Activated naive CD4-positive, alpha-beta T cell treated with anti-CD3 and anti-CD28 coated beads, Interleukin-2, amount 50 U/mL, for 24 hours (primary cell): ENCODE measurements around the gene CPZ.
"Not testable (repeated sequence)": the region's sequence is repeated elsewhere in the genome, so short reads cannot be mapped to it uniquely, and the experiment has no call there.

Experiments
- H3K27ac Mint-ChIP-seq: one replicate; pipeline ENCODE4 v1.8.0; 2021; ENCODE audit warnings: mild to moderate bottlenecking, mixed read lengths
- H3K27me3 Mint-ChIP-seq: one replicate; pipeline ENCODE4 v1.8.0; 2021; ENCODE audit warnings: mixed read lengths
- H3K36me3 Mint-ChIP-seq: one replicate; pipeline ENCODE4 v1.8.0; 2021; ENCODE audit warnings: mixed read lengths
- H3K4me1 Mint-ChIP-seq: one replicate; pipeline ENCODE4 v1.8.0; 2021; ENCODE audit warnings: mixed read lengths
- H3K4me3 Mint-ChIP-seq: one replicate; pipeline ENCODE4 v1.8.0; 2021; ENCODE audit warnings: mild to moderate bottlenecking, mixed read lengths
- H3K9me3 Mint-ChIP-seq: one replicate; pipeline ENCODE4 v1.8.0; 2021; ENCODE audit warnings: mixed read lengths

CPZ gene

GRCh38 chr4:8618961-8619720 lies 26.6 kb downstream of the CPZ start:
- H3K4me1 Mint-ChIP-seq, result no peaks in the 10 kb centered on the region
- H3K27ac Mint-ChIP-seq, result no peak overlapping the region
- H3K27me3 Mint-ChIP-seq, result no peaks in the 10 kb centered on the region
- H3K36me3 Mint-ChIP-seq, result no peaks in the 10 kb centered on the region
- no peaks in the 10 kb centered on the region for H3K9me3 Mint-ChIP-seq
- no peak overlapping the region for H3K4me3 Mint-ChIP-seq

GRCh38 chr4:8621135-8621534 lies 28.6 kb downstream of the CPZ start:
- H3K9me3 Mint-ChIP-seq, H3K36me3 Mint-ChIP-seq, H3K27me3 Mint-ChIP-seq, H3K27ac Mint-ChIP-seq, H3K4me1 Mint-ChIP-seq, H3K4me3 Mint-ChIP-seq: not testable (repeated sequence)

GRCh38 chr4:8624601-8625272 lies 32.2 kb downstream of the CPZ start:
- H3K36me3 Mint-ChIP-seq, H3K4me3 Mint-ChIP-seq, H3K27ac Mint-ChIP-seq, H3K4me1 Mint-ChIP-seq, H3K9me3 Mint-ChIP-seq, H3K27me3 Mint-ChIP-seq: not testable (repeated sequence)

- not testable (repeated sequence) for H3K27me3 Mint-ChIP-seq, H3K27ac Mint-ChIP-seq, H3K9me3 Mint-ChIP-seq, H3K36me3 Mint-ChIP-seq, H3K4me1 Mint-ChIP-seq, H3K4me3 Mint-ChIP-seq
These were observed 37.8 kb downstream of the CPZ start for GRCh38 chr4:8630240-8630905.

GRCh38 chr4:8631896-8632295 lies 39.3 kb downstream of the CPZ start:
- H3K4me1 Mint-ChIP-seq, H3K4me3 Mint-ChIP-seq, H3K27ac Mint-ChIP-seq, H3K36me3 Mint-ChIP-seq, H3K9me3 Mint-ChIP-seq, H3K27me3 Mint-ChIP-seq: not testable (repeated sequence)

GRCh38 chr4:8634773-8635172 lies 42.2 kb downstream of the CPZ start:
- not testable (repeated sequence) for H3K27ac Mint-ChIP-seq, H3K4me1 Mint-ChIP-seq, H3K9me3 Mint-ChIP-seq, H3K4me3 Mint-ChIP-seq, H3K27me3 Mint-ChIP-seq, H3K36me3 Mint-ChIP-seq

GRCh38 chr4:8635897-8636554 lies 43.5 kb downstream of the CPZ start:
- H3K27me3 Mint-ChIP-seq, H3K4me1 Mint-ChIP-seq, H3K36me3 Mint-ChIP-seq, H3K27ac Mint-ChIP-seq, H3K4me3 Mint-ChIP-seq, H3K9me3 Mint-ChIP-seq: not testable (repeated sequence)

- no peaks in the 10 kb centered on the region for H3K36me3 Mint-ChIP-seq
- H3K4me1 Mint-ChIP-seq, result no peaks in the 10 kb centered on the region
- no peaks in the 10 kb centered on the region for H3K27me3 Mint-ChIP-seq
- no peak overlapping the region for H3K27ac Mint-ChIP-seq
- no peak overlapping the region for H3K4me3 Mint-ChIP-seq
- no peaks in the 10 kb centered on the region for H3K9me3 Mint-ChIP-seq
These were observed 45.0 kb downstream of the CPZ start for GRCh38 chr4:8637456-8637984.

- no peaks in the 10 kb centered on the region for H3K9me3 Mint-ChIP-seq
- no peak overlapping the region for H3K27ac Mint-ChIP-seq
- no peaks in the 10 kb centered on the region for H3K4me1 Mint-ChIP-seq
These were observed 46.5 kb downstream of the CPZ start for GRCh38 chr4:8639021-8639420.

GRCh38 chr4:8639777-8640720 lies 47.5 kb downstream of the CPZ start:
- Mint-ChIP-seq H3K27me3 (no peaks in the 10 kb centered on the region), H3K4me1 (no peaks in the 10 kb centered on the region), H3K36me3 (no peaks in the 10 kb centered on the region), H3K9me3 (no peaks in the 10 kb centered on the region), H3K27ac (no peak overlapping the region), H3K4me3 (no peak overlapping the region)

More at GRCh38 chr4:8639021-8639420, 46.5 kb downstream of the CPZ start:
- no peak overlapping the region for H3K4me3 Mint-ChIP-seq
- no peaks in the 10 kb centered on the region for H3K36me3 Mint-ChIP-seq
- H3K27me3 Mint-ChIP-seq, result no peaks in the 10 kb centered on the region

GRCh38 chr4:8640816-8641215 lies 48.3 kb downstream of the CPZ start:
- H3K36me3 Mint-ChIP-seq, result no peaks in the 10 kb centered on the region
- H3K4me1 Mint-ChIP-seq, result no peaks in the 10 kb centered on the region
- no peaks in the 10 kb centered on the region for H3K27me3 Mint-ChIP-seq
- H3K27ac Mint-ChIP-seq, result no peak overlapping the region
- no peak overlapping the region for H3K4me3 Mint-ChIP-seq
- no peaks in the 10 kb centered on the region for H3K9me3 Mint-ChIP-seq

- H3K27ac Mint-ChIP-seq, result no peak overlapping the region
- no peaks in the 10 kb centered on the region for H3K9me3 Mint-ChIP-seq
- no peak overlapping the region for H3K4me3 Mint-ChIP-seq
- H3K4me1 Mint-ChIP-seq, result no peaks in the 10 kb centered on the region
- H3K36me3 Mint-ChIP-seq, result no peaks in the 10 kb centered on the region
- H3K27me3 Mint-ChIP-seq, result no peaks in the 10 kb centered on the region
These were observed 48.7 kb downstream of the CPZ start for GRCh38 chr4:8641256-8641655.

- H3K4me1 Mint-ChIP-seq, result no peaks in the 10 kb centered on the region
- H3K27me3 Mint-ChIP-seq, result no peaks in the 10 kb centered on the region
- H3K4me3 Mint-ChIP-seq, result no peak overlapping the region
- H3K36me3 Mint-ChIP-seq, result no peaks in the 10 kb centered on the region
- no peaks in the 10 kb centered on the region for H3K9me3 Mint-ChIP-seq
- no peak overlapping the region for H3K27ac Mint-ChIP-seq
These were observed 49.5 kb downstream of the CPZ start for GRCh38 chr4:8641931-8642650.

GRCh38 chr4:8642651-8643321 lies 50.2 kb downstream of the CPZ start:
- H3K9me3 Mint-ChIP-seq, result no peaks in the 10 kb centered on the region

More at GRCh38 chr4:8642651-8643321, 50.2 kb downstream of the CPZ start:
- Mint-ChIP-seq H3K36me3 (no peaks in the 10 kb centered on the region), H3K27ac (no peak overlapping the region), H3K4me1 (no peaks in the 10 kb centered on the region), H3K4me3 (no peak overlapping the region), H3K27me3 (no peaks in the 10 kb centered on the region)
